ENCODE results near the gene ATF7. TPM values are rescaled to one million over a fixed set of nuclear protein-coding genes. Genes with fewer than 3 reads are reported as not detected.

ATF7 gene
- total RNA-seq, 1 experiment from 2014 or later, result 11.9 TPM

DNA sequence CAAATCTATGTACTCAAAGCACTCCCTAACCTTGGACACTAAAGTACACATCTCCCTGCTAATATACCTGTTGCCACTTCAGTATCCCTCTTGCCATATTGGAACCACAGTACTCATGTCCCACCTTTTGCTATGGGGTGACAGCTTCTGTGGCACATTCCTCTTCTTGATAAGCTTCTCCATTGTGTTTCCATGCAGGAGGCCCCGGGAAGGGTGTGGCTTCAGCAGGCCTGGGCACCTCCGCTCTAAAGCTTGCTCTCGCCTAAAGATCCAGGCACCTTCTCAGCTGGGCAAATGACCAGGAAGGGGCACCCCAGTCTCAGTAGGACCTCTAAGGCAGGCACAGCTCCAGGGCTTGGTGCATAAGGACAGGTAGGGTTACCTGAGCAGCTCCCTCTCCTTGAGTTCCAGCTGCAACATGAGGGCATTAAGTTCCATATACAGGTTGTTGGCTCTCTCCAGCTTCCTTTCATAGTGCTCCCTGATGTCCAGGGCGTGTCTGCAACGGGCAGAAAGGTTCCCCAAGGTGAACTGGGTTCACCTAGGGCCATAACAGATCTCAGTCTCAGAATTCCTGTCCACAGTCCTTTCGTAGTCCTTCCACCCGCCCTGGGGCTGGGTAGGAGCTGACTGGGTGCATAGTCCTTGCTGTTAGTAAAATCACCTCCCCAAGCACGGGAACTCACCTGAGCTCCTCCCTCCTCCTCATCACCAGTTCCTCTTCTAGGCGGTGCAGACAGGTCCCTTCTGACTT is 142.8 kb downstream of the ATF7 start:
- no peak for DNase-seq (ENCODE audit: low read depth)

DNA sequence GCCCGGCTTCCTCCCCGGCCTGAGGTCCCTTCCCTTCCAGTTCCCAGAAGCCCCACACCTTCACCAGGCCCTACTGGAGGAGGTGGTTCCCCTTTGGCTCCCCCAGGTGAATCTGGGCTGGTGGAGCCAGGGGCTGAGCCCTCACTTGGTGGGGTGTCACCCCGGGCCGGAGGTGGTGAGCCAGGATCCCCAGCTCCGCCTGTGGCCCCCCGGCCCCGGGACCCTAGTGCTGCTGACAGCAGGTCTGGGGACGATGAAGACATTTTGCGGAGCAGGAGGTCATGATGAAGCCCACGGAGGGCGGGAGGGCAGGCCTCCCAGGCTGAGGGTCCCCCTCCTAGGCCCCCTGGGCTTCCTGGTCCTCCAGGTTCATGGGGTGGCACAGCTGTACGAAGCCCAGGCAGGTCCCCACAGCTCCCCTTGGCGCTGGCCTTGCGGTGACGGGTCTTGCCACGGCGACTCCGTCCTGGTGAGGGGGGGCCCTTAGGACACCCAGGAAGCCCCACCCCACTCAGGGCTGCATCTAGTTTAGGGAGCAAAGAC is 143.5 kb downstream of the ATF7 start:
- DNase-seq (ENCODE audit: low read depth), result no peak

DNA sequence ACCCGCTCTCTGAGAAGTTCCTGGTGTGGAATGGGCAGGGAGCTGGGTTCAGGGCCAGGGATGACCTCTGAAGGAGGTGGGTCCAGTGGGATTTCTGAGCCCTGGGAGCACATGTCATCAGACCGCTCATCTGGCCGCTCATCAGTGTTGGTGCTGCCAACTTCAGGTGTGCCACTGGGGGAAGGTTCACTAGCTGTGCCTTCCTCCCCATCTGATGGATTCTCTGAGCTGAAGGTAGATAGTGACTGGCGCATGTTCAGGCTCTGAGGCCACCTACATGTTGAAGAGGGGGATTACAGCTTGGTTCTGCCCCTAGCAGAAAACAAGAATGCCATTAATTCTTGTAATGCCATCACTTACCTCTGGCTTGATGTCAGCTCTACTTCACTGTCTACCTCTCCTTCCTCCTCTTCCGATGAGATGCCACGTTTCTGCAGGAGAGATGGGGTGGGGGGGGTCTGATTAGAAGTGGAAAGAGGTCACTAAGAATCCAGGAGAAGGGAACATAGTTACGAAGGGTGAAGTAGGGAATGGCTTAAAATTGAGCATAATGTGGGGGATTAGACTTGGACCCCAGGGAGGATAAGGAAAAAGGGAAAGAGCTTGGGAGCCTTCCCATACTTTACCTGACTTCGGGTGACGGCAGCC is 144.1 kb downstream of the ATF7 start:
- DNase-seq (ENCODE audit: low read depth), result peak; percentile 44

DNA sequence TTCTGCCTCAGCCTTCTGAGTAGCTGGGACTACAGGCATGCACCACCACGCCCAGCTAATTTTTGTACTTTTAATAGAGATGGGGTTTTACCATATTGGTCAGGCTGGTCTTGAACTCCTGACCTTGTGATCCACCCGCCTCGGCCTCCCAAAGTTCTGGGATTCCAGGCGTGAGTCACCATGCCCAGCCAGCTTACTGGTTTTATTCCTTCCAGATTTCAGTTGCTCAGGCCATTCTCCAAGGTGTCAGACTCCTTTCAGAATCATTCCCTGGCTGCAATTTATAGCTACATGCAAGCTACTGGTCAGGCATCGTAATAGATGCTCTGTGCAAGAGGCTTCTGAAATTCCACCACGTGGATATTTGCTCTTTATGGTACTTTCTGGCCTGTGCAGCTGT is 144.7 kb downstream of the ATF7 start:
- DNase-seq (ENCODE audit: low read depth), result peak; percentile 65

DNA sequence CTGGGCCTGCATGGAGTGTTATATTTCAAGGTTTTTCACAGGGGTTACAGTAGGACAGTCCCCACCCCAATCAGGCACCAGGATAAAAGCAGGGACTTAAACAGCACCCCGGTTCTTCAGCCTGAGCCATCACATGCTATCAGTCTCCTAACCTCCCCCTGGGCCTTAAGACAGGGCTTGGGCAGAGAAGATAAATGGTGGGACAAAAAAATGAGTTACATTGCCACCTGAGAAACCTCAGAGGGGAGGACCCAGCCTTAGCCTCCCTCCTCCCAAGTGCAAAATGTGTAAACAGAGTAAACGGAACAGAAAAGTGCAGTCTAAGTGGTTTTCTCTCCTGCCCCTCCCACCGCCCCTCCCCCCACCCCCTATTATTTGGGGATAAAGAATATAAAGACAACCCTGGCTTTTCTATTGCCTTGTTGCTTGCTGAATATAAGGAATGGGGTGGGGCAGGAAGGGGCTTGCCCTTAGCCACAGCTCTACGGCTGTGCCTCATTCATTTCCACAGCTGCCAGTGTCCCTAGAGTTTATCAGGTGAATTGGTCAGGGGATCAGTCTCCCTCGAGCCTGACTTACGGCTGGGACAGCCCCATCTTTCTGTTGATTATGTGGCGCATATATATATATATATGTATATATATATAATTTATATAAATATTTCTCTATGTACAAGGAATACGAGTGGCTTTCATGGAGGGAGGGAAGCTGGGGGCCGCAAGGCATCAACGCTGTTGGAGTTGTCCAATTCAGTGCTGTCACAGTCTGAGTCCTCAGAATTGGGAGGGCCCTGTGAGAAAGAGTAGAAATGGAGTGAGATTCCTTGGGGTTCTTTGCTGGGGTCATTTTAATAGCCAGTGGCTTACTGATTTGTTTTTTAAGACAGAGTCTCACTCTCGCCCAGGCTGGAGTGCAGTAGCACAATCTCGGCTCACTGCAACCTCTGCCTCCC is 145.4 kb downstream of the ATF7 start:
- DNase-seq (ENCODE audit: low read depth), result no peak

DNA sequence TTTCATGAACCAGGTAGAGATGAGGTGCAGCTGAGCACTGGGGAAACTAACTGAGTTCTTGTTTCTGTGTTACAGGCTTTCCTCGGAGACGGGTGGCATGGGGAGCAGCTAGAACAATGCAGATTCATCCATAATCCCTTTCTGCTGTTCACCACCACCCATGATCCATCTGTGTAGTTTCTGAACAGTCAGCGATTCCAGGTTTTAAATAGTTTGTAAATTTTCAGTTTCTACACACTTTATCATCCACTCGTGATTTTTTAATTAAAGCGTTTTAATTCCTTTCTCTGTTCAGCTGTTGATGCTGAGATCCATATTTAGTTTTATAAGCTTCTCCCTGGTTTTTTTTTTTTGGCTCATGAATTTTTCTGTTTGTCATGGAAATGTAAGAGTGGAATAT is 146.9 kb downstream of the ATF7 start:
- DNase-seq (ENCODE audit: low read depth), result no peak

DNA sequence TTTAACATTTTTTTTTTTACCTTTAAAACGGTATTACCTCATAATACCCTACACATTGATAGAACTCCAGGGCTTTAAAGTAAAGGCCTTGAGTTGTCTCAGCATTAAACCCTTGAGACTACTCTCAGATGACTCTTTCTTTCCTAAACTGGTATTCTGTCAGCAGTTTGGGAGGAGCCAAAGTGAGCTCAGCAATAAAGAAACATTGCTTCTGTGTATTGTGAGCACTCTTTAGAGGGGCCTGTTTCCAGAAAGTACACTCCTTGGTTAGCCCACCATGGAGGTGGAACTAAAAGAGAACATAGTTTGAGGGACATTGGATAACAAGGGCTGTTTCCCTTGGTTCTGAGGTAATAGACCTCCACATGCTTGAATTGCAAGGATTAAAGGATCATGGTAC is 147.3 kb downstream of the ATF7 start:
- DNase-seq (ENCODE audit: low read depth), result no peak

DNA sequence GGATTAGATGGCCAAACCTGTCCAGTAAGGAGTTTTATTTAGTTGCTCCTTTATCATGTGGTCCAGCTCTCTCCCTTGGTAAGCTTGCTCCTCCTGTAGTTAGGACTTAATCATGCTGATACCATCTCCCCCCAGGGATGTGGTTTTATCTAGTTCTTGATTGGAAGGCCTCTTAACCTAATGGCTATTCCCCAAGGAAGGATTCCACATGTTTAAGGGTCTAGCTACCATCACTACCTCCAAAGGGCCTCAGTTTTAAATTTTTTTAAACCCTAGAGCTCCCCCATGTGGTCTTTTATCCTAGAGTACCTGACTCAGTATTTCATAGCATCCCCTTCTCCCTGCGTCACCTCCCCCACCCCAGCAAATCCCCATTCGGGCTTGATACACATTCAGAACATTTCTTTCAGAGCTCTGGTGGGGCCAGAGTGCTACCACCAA is 149.4 kb downstream of the ATF7 start:
- DNase-seq (ENCODE audit: low read depth), result no peak

DNA sequence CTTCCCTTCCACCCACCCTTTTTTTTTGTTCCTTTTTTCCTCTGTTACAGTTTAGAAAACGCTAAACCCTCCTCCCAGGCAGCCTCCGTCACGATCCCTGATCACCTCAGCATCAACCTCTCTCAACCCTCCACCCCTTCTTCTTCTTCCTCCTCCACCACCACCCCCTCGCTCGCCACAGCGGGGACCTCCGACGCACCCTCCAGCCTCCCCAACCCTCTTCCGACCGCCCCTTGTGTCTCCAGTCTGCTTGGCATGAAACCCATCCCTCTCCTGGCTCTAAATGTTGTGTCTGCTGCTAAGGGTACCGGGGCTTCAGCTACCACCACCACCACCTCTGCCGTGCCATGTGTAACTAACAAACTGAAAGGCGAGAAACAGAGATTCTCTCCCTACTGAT is 151.4 kb downstream of the ATF7 start:
- no peak for DNase-seq (ENCODE audit: low read depth)

DNA sequence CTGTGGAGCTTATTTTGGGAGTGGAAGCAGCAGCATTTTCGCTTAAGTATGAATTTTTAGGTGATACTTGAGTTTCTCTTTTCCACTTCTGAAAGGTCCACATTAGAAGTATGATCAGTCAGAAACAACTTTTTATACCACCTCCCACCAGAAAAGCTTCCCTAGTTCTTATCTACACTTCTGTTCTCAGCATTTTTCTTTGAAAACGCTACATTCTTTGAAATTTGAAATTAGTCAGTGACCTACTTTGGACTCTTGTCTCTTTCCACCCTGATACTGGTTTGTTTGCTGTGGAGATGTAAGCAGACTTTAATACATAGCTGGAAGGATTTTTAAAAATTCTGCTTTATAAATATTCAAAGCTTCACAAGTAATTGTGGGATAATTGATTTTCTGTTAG is 152.1 kb downstream of the ATF7 start:
- no peak for DNase-seq (ENCODE audit: low read depth)

DNA sequence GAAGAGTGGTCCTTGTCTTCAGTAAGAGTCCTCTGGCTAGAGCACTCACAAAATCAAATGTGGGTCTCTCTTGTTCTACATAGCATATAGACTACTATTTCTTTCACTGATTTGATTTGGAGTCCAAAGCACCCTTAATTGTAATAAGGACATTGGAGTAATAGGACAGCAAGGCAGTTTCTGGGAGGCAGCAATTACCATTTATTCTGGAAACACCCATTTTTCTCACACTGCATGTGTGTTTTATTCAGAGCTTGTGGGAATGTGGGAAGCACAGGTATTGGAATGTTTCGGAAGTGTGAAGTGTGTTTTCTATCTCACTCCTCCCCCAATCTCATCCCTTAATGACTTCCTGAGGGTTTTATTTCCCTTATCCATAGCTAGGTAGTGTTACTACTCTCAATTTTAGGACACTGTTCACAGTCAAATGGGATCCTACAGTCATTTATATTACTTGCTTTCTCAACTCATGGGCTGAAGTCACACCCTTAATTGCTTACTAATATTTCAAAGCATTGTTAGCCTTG is 154.1 kb downstream of the ATF7 start:
- DNase-seq (ENCODE audit: low read depth), result no peak

DNA sequence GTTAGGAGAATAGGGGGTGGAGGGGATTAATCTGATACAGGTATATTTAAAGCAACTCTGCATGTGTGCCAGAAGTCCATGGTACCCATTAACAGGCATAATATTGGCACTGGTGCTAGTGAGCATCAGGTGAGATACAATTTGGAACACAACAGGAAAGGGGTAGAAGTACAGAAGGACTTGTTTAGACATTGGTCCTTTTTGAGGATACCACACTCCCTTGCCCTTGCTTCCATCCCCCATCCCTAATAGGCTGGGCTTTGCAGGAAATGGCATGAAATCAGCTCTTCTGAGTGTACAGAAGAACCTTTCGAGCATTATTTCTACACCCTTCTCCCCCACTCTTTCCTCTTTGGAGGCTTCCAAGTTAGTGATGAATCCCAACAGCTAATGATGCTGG is 157.9 kb downstream of the ATF7 start:
- DNase-seq (ENCODE audit: low read depth), result no peak

DNA sequence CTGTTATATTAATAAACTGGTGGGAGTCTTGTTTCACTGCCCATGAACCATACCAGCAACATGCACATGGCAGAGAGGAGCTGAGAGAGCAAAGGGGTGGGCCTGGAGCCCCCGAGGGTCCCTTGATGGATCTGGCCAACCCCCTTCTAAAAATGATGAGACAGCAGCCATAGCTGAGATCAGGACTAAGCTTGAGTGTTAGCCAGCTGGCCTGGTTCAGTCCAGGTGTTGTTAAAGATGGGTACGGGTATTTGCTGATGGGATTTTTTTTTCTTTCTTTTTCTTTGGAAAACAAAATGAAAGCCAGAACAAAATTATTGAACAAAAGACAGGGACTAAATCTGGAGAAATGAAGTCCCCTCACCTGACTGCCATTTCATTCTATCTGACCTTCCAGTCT is 158.3 kb downstream of the ATF7 start:
- no peak for DNase-seq (ENCODE audit: low read depth)

DNA sequence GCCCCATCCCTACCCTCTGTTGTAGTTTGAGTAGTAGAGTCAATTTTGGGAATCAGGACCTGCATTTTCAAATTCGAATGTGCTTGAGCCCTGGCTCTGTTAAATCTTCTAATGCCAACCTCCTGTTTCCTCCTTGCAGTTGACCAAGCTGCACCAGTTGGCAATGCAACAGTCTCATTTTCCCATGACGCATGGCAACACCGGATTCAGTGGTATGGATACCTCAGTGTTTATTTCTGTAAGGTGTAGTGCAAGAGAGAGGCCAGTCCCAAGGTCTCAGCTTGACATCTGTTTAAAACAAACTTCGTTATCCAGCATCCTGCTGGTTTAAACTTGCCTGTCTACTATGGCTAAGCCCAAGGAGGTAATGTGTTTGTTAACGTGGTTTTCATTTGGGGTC is 159.1 kb downstream of the ATF7 start:
- DNase-seq (ENCODE audit: low read depth), result no peak

DNA sequence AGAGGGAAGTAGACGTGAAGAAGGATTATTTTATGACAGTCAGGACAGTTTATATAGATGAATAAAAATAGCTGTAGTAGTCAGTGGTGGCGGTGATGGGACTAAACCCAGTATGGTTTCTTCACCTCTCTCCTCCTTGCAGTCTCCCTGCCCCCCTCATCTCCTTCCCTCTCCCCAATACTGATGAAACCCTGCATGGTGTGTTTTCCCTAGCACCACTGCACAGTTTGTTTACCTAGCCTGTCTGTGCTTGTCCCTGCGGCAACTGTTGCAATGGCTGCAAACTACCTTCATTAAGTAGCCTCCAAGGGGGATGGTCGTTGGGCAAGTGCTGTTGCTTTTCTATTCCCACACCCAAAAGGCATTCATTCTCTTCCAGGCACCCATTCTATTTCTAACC is 159.5 kb downstream of the ATF7 start:
- DNase-seq (ENCODE audit: low read depth), result no peak

DNA sequence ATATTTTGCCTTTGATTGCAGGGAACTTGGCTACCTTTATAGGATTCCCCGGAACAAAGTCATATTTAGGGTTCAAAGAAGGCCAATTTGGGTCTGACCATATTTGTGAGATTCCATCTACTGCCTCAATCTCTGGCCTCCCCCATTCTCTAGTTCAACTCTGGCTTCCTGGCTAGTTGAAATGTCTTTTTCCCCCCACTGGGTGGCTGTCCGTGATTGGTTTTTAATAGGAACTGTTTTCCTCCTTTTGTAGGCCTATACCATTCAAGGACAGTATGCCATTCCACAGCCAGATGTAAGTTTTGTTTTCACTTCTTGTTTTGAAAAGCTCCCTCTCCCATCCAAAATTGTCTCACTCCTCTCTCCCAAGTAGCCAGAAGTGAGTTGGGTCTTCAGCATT is 160.5 kb downstream of the ATF7 start:
- no peak for DNase-seq (ENCODE audit: low read depth)

DNA sequence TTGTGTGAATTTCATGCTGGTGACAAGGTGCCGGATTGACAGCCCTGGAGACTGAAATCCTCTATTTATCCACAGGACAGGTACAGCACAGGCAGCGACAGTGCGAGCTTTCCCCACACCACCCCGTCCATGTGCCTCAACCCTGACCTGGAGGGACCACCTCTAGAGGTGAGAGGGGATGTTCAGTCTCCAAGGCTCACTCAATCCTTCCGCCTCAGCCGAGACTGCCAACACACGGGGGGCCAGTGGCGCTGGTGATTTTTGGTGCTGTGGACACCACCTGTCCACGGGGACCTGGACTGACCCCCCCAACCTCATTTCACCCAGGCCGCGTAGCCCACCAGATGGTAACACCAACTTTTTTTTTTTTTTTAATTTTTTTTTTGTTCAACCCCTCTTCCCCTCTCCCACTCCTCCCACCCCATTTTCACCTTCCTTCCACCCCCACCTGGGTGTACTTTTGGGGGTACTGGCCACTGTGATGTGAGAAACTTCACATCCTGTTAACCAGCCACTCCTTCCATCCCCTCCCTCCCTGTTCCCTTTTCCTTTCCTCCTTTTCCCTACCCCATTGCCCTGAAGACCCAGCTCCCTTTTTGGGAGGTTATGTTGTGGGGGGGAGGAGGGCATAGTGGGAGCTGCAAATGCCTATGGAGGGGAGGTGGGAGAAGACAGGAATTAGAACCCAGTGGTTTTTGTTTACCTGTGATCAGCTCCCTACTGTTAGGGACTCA is 161.3 kb downstream of the ATF7 start:
- DNase-seq (ENCODE audit: low read depth), result no peak

DNA sequence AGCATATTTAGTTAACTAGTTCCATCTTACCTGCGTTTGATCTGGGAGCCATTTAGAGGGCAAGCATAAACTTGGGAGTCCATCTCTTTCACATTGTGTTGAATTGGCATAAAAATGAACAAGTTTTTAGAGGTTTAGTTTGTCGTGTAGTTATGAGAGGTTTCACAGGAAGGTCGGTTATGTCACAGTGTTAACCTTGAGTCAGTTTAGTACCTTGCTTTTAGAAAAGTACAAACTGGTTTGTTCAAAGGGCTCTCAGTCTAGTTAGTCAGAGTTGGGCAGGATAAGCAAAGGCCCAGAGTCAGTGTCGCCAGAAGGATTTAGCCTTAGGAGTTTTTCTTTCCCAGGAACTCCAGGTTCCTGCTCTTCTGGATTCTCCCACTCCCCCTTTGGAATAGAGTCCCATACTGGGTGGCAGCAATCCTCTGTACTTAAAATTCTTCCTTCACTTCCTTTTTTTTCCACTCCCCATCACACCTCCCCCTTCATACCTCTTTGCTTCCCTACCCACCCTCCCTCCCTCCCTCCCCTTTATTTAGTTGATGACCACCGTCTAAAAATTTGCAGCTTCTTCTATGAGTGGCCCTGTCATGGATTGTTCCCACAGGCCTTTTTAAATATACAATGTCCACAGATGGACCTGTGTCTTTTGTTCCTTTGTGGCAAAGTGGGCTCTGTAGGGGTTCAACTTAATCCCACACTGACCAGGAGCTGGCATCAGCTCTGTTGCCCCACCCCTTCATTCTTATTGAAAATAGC is 162.2 kb downstream of the ATF7 start:
- DNase-seq (ENCODE audit: low read depth), result no peak

DNA sequence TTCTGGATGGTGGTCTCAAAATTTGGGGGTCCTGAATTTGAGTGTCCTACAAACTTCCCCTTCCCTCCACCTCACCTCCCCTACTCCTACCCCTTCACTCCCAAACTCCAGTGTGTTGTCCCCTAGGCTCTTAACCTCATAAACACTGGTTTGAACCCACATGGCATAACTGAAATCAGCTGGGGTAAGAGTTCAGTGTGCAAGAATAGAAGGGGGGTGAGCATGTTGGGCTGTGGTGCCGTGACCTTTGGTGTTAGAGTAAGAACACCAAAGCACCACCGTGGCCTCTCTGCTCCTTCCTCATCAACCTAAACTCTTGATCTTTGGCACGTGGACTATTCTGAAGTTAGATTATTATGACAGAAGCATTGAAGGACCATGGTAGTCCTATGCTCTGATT is 163.2 kb downstream of the ATF7 start:
- no peak for DNase-seq (ENCODE audit: low read depth)

DNA sequence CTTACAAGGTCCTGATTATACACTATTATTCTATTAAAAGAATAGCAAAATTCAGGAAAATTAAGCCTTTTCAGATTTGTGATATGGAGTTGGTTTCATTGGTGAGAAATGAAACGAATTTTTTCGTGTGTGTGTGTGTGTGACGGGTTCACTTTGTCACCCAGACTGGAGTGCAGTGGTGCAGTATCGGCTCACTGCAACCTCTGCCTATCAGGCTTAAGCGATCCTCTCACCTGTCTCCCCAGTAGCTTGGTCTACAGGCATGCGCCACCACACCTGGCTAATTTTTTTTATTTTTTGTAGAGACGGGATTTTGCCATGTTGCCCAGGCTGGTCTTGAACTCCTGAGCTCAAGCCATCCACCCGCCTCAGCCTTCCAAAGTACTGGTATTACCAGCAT is 164.6 kb downstream of the ATF7 start:
- no peak for DNase-seq (ENCODE audit: low read depth)

DNA sequence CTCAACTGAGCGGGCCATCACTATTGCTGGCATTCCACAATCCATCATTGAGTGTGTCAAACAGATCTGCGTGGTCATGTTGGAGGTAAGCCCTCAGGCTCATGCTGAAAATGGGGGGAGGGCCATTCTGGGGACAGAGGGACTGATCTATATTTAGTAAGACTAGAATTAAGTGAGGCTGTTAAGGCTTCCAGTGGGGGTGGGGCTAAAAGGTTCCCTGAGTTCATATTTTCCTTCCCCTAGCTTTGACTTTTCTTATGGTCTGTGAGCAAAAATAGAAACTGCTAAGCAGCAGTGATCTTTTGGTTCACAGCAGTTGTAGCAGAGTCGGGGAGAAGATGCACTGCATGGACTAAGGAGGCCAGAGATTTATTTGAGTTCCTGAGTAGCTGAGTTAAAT is 165.1 kb downstream of the ATF7 start:
- no peak for DNase-seq (ENCODE audit: low read depth)

All from M059J (cell line).